DOHH2 (cell line): Measurements from ENCODE around the gene PIAS1.

Experiments
- H3F3A ChIP-seq: fragments of 200-600 bp; sonication (generic), shearing (Covaris generic); 2 replicates; pipeline ENCODE4 v1.6.0; 2016; ENCODE audit warnings: antibody characterized with exemption, mild to moderate bottlenecking; ENCODE audit not compliant: control insufficient read depth, insufficient read depth
- H3K27ac ChIP-seq: fragments of 200-600 bp; sonication (generic); 2 replicates; pipeline ENCODE4 v1.5.1; 2014; ENCODE audit warnings: low read depth, mild to moderate bottlenecking, low read length, moderate library complexity
- H3K27me3 ChIP-seq: fragments of 200-600 bp; sonication (generic); 2 replicates; pipeline ENCODE4 v1.6.1; 2014; ENCODE audit warnings: mild to moderate bottlenecking, low read length, mixed read lengths; ENCODE audit not compliant: control insufficient read depth
- H3K36me3 ChIP-seq: fragments of 200-600 bp; sonication (generic); 2 replicates; pipeline ENCODE4 v1.6.1; 2014; ENCODE audit warnings: mild to moderate bottlenecking, low read length, moderate library complexity, mixed read lengths; ENCODE audit not compliant: control insufficient read depth
- H3K4me1 ChIP-seq: fragments of 200-600 bp; sonication (generic); 2 replicates; pipeline ENCODE4 v1.6.1; 2014; ENCODE audit warnings: mild to moderate bottlenecking, low read length, mixed read lengths; ENCODE audit not compliant: control insufficient read depth
- H3K4me2 ChIP-seq: fragments of 200-600 bp; sonication (generic); 2 replicates; pipeline ENCODE4 v1.6.0; 2014; ENCODE audit warnings: mild to moderate bottlenecking, low read length, moderate library complexity
- H3K4me3 ChIP-seq: fragments of 200-600 bp; sonication (generic); 2 replicates; pipeline ENCODE4 v1.5.1; 2014; ENCODE audit warnings: mild to moderate bottlenecking, low read length, mixed read lengths
- H3K79me2 ChIP-seq: fragments of 200-600 bp; sonication (generic); 2 replicates; pipeline ENCODE4 v1.6.1; 2014; ENCODE audit warnings: mild to moderate bottlenecking, low read length, mixed read lengths; ENCODE audit not compliant: control insufficient read depth
- H3K9me2 ChIP-seq: fragments of 200-600 bp; sonication (generic); replicated peaks from 2 replicates; pipeline ENCODE4 v1.6.1; 2014; ENCODE audit warnings: mild to moderate bottlenecking, low read length, mixed read lengths; ENCODE audit not compliant: control insufficient read depth
- H3K9me3 ChIP-seq: fragments of 200-600 bp; sonication (generic); 2 replicates; pipeline ENCODE4 v1.6.1; 2014; ENCODE audit warnings: antibody characterized with exemption, low read length, mixed read lengths; ENCODE audit not compliant: control insufficient read depth, insufficient read depth
- H4K20me1 ChIP-seq: fragments of 200-600 bp; sonication (generic); 2 replicates; pipeline ENCODE4 v1.6.0; 2014; ENCODE audit warnings: low read depth, mild to moderate bottlenecking, antibody characterized with exemption, low read length, moderate library complexity; ENCODE audit not compliant: control insufficient read depth, insufficient read depth
- EZH2phosphoT487 ChIP-seq: fragments of 200-600 bp; sonication (generic); IDR thresholded peaks from 2 replicates; pipeline ENCODE4 v1.6.1; 2017; ENCODE audit warnings: borderline replicate concordance, mild to moderate bottlenecking, antibody characterized with exemption, low read length, moderate library complexity, mixed read lengths
- TF ChIP-seq, protein P1 (sequence below): fragments of 200-600 bp; sonication (generic); IDR thresholded peaks from one replicate; pipeline ENCODE4 v1.5.1; 2014; ENCODE audit warnings: antibody characterized with exemption, mild to moderate bottlenecking, low read depth, low read length; ENCODE audit not compliant: poor library complexity, severe bottlenecking

PIAS1 gene

DNA sequence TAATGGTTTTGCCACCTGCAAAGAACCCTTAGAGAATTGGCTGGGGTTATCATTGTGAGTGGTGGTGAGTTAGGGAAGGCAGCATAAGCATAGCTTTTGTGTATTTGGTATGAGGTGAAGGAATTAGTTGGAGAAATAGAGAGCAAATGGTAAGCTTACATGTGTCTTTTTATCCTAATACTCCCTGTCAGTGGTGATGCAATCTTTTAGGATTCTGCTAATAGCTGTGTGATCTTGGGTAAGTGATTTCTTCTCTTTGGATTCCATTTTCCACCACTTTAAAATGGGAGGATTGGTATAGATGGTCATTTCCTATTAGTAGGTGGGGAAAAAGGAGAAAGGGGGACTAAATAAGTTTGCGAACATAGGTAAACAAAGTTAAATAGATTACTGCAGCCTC lies 30.9 kb downstream of the PIAS1 start:
- Histone ChIP-seq H3K4me3 (no peak overlapping the region), H3K27ac (no peak overlapping the region), H3K4me1 (peaks cover 7% of the 10 kb centered on the region), H3K9me3 (no peaks in the 10 kb centered on the region), H3K4me2 (no peak overlapping the region), H3K36me3 (peaks cover 42% of the 10 kb centered on the region), H3K9me2 (no peaks in the 10 kb centered on the region), H3K27me3 (no peaks in the 10 kb centered on the region), H4K20me1 (peaks cover 12% of the 10 kb centered on the region), H3K79me2 (peaks cover 93% of the 10 kb centered on the region), H3F3A (no peaks in the 10 kb centered on the region; the same call in 1 of the 2 replicates)
- TF ChIP-seq, protein P1, sequence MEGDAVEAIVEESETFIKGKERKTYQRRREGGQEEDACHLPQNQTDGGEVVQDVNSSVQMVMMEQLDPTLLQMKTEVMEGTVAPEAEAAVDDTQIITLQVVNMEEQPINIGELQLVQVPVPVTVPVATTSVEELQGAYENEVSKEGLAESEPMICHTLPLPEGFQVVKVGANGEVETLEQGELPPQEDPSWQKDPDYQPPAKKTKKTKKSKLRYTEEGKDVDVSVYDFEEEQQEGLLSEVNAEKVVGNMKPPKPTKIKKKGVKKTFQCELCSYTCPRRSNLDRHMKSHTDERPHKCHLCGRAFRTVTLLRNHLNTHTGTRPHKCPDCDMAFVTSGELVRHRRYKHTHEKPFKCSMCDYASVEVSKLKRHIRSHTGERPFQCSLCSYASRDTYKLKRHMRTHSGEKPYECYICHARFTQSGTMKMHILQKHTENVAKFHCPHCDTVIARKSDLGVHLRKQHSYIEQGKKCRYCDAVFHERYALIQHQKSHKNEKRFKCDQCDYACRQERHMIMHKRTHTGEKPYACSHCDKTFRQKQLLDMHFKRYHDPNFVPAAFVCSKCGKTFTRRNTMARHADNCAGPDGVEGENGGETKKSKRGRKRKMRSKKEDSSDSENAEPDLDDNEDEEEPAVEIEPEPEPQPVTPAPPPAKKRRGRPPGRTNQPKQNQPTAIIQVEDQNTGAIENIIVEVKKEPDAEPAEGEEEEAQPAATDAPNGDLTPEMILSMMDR: no peak
- TF ChIP-seq EZH2phosphoT487: no peak

DNA sequence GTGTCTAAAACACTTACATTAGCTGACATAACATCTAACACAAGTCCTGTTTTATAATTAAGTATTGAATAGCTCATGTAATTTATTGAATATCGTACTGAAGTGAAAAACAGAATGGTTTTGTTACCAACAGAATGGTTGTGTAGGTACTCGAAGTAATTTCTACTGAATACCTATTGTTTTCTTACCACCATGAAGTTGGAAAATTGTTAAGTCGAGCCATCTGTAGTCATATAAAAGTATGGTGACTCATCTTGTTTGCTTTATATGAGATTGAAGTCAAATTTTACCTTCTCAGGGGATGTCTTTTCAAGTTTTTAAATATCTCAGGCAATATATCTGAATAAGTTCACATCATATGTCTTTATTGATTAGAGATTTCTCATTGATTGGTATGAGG lies 37.6 kb downstream of the PIAS1 start:
- Histone ChIP-seq H3K4me2 (no peak overlapping the region), H3K4me1 (no peaks in the 10 kb centered on the region), H3K9me2 (no peaks in the 10 kb centered on the region), H3K36me3 (peaks cover 78% of the 10 kb centered on the region), H4K20me1 (no peaks in the 10 kb centered on the region), H3K9me3 (peaks cover 18% of the 10 kb centered on the region), H3F3A (peaks cover 5% of the 10 kb centered on the region), H3K79me2 (peaks cover 88% of the 10 kb centered on the region), H3K27me3 (no peaks in the 10 kb centered on the region), H3K27ac (no peak overlapping the region), H3K4me3 (no peak overlapping the region)
- TF ChIP-seq, protein P1: no peak
- TF ChIP-seq EZH2phosphoT487: no peak

- peaks cover 94% of the 10 kb centered on the region for H3K79me2 ChIP-seq
- no peak overlapping the region for H3K4me3 ChIP-seq
- TF ChIP-seq, protein P1: no peak
- TF ChIP-seq EZH2phosphoT487: no peak
- peaks cover 16% of the 10 kb centered on the region for H3K4me1 ChIP-seq
- H4K20me1 ChIP-seq: no peaks in the 10 kb centered on the region
- peaks cover 22% of the 10 kb centered on the region for H3K9me3 ChIP-seq
- no peak overlapping the region for H3K4me2 ChIP-seq
- H3K27ac ChIP-seq: no peak overlapping the region
- H3K27me3 ChIP-seq: no peaks in the 10 kb centered on the region
- peaks cover 5% of the 10 kb centered on the region for H3F3A ChIP-seq
- H3K36me3 ChIP-seq: peaks cover 81% of the 10 kb centered on the region
- no peaks in the 10 kb centered on the region for H3K9me2 ChIP-seq
Measured at GRCh38 chr15:68096099-68096498, 42.0 kb downstream of the PIAS1 start.
